Activated T-helper 1 cell treated with anti-CD3 and anti-CD28 coated beads, Interleukin-12 subunit alpha, Interleukin-12 subunit beta, Interleukin-2, Interleukin-4 antibody, amounts not matched to agents 30 ng/mL and 10 ng/mL and 1 ng/mL, durations not matched to agents 14 hours and 24 hours and 36 hours (primary cell): ENCODE measurements around the gene IKZF3. TPM values are rescaled to one million over a fixed set of nuclear protein-coding genes. Genes with fewer than 3 reads are reported as not detected.
"Not testable (repeated sequence)": the region's sequence is repeated elsewhere in the genome, so short reads cannot be mapped to it uniquely, and the experiment has no call there.

Source experiments
- DNase-seq: peaks from one replicate; pipeline ENCODE4 v3.0.0; 2021; ENCODE audit warnings: low spot score
- H3K27ac Mint-ChIP-seq: one replicate; pipeline ENCODE4 v1.8.0; 2021; ENCODE audit warnings: mild to moderate bottlenecking, mixed read lengths
- H3K27me3 Mint-ChIP-seq: one replicate; pipeline ENCODE4 v1.8.0; 2022; ENCODE audit warnings: mild to moderate bottlenecking, moderate library complexity, mixed read lengths; ENCODE audit not compliant: insufficient read depth
- H3K36me3 Mint-ChIP-seq: one replicate; pipeline ENCODE4 v1.8.0; 2021; ENCODE audit warnings: low read depth, mixed read lengths
- H3K4me1 Mint-ChIP-seq: one replicate; pipeline ENCODE4 v1.8.0; 2021; ENCODE audit warnings: low read depth, mixed read lengths
- H3K4me3 Mint-ChIP-seq: one replicate; pipeline ENCODE4 v1.8.0; 2021; ENCODE audit warnings: mild to moderate bottlenecking, moderate library complexity, mixed read lengths
- H3K9me3 Mint-ChIP-seq: one replicate; pipeline ENCODE4 v1.8.0; 2021; ENCODE audit warnings: mixed read lengths
- intact Hi-C: fragments of 100-400 bp; cut with micrococcal nuclease; formaldehyde crosslinking; loops from one replicate; pipeline ENCODE4 v1.15.1; 2024
- total RNA-seq: library from RNA; stranded (reverse); gene quantifications from 2 replicates; pipeline ENCODE4 v1.2.3, GENCODE V29; 2022

The IKZF3 gene
- total RNA-seq, 1 donor from 2014 or later = 22.8 TPM

DNA sequence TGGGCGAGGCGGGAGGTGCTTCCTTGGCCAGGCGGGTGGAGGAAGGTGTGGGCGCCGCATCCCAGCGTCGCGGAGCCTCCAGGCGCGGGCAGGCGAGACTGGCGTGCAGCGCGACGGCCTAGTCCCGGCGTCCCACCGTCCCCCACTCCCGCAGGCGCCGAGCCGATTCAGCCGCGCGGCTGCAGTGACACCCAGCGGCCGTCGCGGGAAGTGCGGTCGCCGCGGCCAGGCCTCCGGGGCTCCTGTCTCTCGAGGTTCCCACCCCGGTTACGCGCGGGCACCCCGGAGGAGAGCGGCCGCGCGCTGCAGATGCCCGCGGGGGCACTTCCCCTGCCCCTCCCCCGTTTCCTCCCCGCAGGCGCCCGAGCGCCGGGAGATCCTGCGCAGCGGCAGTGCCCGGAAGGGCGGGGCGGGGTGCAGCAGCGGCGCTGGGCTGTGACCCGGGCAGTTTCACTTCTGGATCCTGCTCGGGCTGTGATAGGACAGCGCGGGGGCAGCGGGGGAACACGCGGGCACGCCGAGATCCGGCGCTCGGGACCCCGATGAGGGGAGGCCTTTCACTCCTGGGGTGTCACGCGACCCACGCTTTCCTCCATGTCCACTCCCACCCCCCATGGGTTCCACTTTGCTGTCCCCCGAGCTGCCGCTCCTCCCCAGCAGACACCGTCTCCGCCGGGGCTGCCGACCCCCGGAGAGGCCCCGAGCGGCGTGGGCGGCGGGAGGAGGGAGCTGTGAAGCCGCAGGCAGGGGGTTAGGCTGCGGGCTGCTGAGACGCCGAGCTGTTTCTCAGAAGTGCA, 109.8 kb downstream of the IKZF3 start:
- Mint-ChIP-seq H3K9me3 (no peaks in the 10 kb centered on the region), H3K4me1 (peaks cover 60% of the 10 kb centered on the region), H3K27ac (peak overlapping the region; percentile 53), H3K36me3 (peaks cover 6% of the 10 kb centered on the region), H3K4me3 (peak overlapping the region; percentile 81), H3K27me3 (no peaks in the 10 kb centered on the region)
- DNase-seq = peak; percentile 97
- intact Hi-C loops = loop anchor here (1.0 to 10.0 kb wide), 12 partner anchors 16 to 226 kb away; partner anchors contain the start of genes LRRC3C, MIEN1, ORMDL3 and PGAP3

DNA sequence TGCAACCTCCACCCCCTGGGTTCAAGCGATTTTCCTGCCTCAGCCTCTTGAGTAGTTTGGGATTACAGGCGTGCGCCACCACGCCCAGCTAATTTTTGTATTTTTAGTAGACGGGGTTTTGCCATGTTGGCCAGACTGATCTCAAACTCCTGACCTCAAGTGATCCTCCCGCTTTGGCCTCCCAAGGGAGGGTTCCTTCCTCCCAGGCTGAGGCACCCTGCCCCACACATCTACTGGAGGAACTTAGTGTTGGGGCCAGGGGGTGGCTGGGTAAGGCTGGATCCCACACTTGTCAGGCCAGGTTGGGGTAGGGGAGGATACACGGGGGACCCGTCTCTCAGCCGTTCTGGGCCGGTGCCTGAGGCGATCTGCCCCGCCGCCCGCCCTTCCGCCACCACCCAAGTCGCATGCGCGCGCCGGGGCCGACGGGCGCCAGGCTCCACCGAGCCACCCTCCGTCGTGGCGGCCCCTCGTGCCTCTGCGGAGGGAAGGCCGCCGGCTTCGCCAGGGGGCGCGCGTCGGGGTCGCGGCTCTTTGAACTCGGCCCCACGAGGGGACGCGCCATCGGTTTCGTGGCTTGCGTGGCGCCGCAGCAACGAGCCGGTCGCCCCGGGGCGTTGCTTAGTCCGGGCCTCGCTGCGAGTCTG, 110.5 kb downstream of the IKZF3 start:
- Mint-ChIP-seq H3K27me3 (no peaks in the 10 kb centered on the region), H3K27ac (peak overlapping the region; percentile 91), H3K36me3 (peaks cover 6% of the 10 kb centered on the region), H3K4me1 (peaks cover 54% of the 10 kb centered on the region), H3K4me3 (peak overlapping the region; percentile 81), H3K9me3 (no peaks in the 10 kb centered on the region)
- intact Hi-C loops = loop anchor here (1.0 to 10.0 kb wide), 12 partner anchors 15 to 227 kb away; partner anchors contain the start of genes LRRC3C, MIEN1, ORMDL3 and PGAP3
- DNase-seq = no peak

DNA sequence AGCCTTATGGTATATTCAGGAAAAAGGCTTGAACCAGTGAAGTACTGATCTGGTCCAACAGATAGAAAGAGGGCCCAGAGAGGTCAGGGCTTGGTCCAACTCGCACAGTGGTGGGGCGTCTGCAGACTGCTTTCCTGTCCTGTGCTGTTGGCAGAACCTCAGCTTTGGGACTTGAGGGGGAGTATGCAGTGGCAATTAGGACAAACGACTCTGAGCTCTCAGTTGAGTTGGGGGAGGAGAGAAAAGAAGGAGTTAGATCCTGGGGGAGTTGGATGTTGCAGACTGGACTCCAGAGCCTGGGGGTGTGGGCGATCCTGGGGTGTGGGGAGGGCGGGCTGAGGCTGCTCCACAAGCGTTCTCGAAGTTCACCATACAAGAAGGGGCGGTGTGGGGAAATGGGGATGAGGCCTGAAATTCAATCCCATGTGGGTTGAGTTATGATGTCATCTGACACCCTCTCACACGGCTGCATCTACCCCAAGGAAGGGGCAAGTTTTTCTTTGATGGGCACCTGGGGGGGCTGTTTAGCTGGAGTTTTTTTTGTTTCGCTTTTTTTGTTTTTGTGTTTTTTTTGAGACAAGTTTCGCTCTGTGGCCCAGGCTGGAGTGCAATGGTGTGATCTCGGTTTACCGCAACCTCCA, 111.8 kb downstream of the IKZF3 start:
- H3K36me3 Mint-ChIP-seq = peaks cover 2% of the 10 kb centered on the region
- peak overlapping the region; percentile 86 for H3K27ac Mint-ChIP-seq
- no peaks in the 10 kb centered on the region for H3K9me3 Mint-ChIP-seq
- H3K27me3 Mint-ChIP-seq = no peaks in the 10 kb centered on the region
- H3K4me3 Mint-ChIP-seq = peak overlapping the region; percentile 81
- peaks cover 41% of the 10 kb centered on the region for H3K4me1 Mint-ChIP-seq
- DNase-seq = no peak
- intact Hi-C loops = loop anchor here (10.0 kb wide), 1 partner anchor 62 kb away; no protein-coding TSS in a partner anchor

DNA sequence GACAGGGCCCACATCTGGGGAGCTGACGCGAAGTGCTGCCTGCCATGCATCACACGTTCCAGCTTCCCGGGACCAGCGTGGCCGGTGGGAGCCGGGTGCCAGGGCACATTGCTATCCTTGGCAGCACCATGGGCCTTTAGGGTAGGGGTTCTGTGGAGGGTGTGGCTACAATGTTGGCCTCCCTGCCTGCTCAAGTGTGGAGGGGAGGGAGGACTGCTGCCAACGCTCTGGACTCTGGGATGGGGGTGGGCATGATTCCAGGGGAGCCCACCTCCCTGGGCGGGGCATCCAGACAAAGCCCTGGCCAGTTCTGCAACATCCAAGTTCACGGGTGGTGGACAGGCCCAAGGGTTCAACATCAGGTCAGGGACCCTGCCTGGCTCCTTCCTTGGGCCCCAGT, 112.5 kb downstream of the IKZF3 start:
- no peak for DNase-seq
- intact Hi-C loops = loop anchor here (10.0 kb wide), 1 partner anchor 63 kb away; no protein-coding TSS in a partner anchor
- H3K9me3 Mint-ChIP-seq = no peaks in the 10 kb centered on the region
- peak overlapping the region; percentile 77 for H3K4me3 Mint-ChIP-seq
- H3K4me1 Mint-ChIP-seq = peaks cover 34% of the 10 kb centered on the region
- no peaks in the 10 kb centered on the region for H3K27me3 Mint-ChIP-seq
- no peak overlapping the region for H3K27ac Mint-ChIP-seq
- peaks cover 2% of the 10 kb centered on the region for H3K36me3 Mint-ChIP-seq

DNA sequence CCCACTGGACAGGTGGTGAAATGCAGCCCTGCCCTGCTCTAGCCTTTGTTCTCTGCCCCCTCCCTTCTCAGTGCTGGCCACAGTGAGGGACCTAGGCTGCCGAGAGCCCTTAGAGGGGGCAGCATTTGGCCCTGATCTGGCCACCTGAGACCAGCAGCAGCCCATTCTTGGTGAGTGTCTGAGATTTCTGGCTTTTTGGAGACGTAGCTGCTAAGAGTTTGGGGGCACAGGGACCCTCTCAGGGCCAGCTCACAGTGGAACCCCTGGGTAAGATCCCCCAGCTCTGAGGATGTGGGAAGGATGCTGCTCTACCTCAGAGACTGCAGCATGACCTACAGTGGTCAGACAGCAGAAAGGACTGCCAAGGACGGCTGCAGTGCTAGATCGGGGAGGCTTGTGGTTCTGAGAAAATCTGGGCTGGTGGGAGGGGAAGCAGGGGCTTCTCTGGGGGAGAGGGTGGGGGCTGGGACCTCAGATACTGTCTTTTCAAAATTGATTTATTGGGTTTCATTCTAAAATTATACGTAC, 113.0 kb downstream of the IKZF3 start:
- no peak for DNase-seq
- Mint-ChIP-seq H3K27ac (no peak overlapping the region), H3K9me3 (no peaks in the 10 kb centered on the region), H3K27me3 (no peaks in the 10 kb centered on the region), H3K36me3 (peaks cover 2% of the 10 kb centered on the region), H3K4me3 (no peak overlapping the region), H3K4me1 (peaks cover 29% of the 10 kb centered on the region)
- intact Hi-C loops = loop anchor here (10.0 kb wide), 1 partner anchor 64 kb away; no protein-coding TSS in a partner anchor

DNA sequence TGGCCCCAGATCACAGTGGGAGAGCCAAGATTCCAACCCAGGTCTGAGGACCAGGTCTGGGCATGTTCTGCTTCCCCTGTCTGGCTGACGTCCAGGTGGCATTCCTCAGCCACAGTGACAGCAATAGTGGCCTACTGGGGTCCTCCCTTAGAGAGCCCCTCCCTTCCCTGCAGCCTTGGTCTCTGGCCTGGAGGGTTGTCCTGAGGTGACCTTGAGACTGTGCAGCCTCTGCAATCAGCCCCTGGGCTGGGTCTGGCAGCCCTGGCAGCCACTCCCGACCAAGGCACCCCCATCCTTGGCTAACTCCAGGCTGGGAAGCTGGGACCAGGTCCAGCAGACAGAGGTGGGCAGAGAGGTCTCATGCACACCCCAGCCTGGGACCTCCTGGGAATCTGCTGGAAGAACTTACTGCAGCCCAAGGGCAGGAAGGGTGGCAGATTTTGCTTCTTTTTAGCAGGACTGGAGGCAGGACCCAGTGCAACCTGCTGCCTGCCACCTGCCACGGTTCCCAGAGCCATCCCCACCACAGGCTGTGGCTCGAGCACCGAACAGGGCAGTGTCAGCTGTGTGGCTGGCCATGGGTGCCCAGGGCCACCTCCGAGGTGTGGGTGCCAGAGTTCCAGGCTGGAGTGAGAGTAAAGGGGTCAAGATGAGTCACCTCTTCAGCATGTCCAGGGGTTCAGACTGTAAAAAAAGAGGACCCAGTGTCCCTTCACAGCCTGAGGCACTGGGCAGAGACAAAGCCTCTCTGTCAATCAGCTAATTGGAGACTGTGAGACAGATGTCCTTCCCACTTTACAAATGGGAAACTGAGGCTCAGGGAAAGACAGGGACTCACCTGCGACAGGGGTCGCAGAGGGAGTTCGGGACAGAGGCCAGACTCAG, 113.7 kb downstream of the IKZF3 start:
- Mint-ChIP-seq H3K9me3 (no peaks in the 10 kb centered on the region), H3K27me3 (no peaks in the 10 kb centered on the region), H3K4me1 (peaks cover 22% of the 10 kb centered on the region), H3K36me3 (peaks cover 2% of the 10 kb centered on the region), H3K4me3 (no peak overlapping the region), H3K27ac (no peak overlapping the region)
- intact Hi-C loops = loop anchor here (10.0 kb wide), 1 partner anchor 64 kb away; no protein-coding TSS in a partner anchor
- DNase-seq = no peak

DNA sequence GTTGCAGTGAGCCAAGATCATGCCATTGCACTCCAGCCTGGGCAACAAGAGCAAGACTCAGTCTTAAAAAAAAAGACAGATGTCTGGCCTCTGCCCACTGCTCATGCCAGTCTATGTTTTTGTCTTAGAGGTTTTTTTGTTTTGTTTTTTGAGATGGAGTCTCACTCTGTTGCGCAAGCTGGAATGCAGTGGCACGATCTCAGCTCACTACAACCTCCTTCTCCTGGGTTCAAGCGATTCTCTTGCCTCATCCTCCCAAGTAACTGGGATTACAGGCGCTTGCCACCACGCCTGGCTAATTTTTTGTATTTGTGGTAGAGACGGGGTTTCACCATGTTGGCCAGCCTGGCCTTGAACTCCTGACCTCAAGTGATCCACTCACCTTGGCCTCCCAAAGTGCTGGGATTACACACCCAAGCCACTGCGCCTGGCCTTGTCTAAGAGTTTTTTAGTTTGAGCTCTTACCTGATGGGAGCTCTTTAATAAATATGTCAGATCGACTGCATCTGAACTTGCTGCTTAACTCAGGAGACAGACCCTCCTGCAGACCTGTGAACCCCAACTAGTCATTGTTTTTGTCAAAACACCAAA, 115.6 kb downstream of the IKZF3 start:
- H3K4me1 Mint-ChIP-seq = peaks cover 14% of the 10 kb centered on the region
- DNase-seq, intact Hi-C loops, H3K27me3 Mint-ChIP-seq, H3K9me3 Mint-ChIP-seq, H3K27ac Mint-ChIP-seq, H3K4me3 Mint-ChIP-seq, H3K36me3 Mint-ChIP-seq: not testable (repeated sequence)

DNA sequence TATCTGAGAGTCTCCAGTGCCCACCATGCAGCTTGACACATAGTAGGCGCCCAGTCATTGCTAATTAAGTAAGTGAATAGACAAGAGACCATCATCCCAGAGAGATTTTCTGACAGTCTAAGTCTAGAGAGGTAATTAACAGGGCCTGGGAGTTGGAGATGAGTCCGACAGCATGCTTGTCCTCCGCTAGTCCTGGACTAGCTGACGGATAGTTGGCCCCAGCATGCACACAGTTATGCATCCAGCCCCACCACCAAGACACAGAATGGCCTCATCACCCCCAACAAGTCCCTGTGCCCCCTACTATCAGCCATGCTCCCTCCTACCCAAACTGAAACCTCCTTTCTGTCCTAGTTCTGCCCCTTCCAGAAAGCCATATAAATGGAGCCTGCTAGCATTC, 116.4 kb downstream of the IKZF3 start:
- Mint-ChIP-seq H3K36me3 (no peaks in the 10 kb centered on the region), H3K4me1 (peaks cover 6% of the 10 kb centered on the region)
- intact Hi-C loops = no loop called here

DNA sequence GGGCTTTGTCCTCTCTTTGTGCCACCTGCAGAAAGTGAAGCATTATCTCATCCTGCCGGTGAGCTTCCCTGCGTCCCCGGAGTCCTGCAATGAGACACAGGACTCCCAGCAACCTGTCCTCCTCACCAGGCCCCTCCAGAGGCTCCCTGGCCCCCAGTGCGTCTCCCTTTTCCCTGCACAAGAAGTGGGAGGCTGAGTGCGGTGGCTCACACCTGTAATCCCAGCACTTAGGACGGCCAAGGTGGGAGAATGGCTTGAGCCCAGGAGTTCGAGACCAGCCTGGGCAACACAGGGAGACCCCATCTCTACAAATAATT, 118.0 kb downstream of the IKZF3 start:
- no peak overlapping the region for H3K4me3 Mint-ChIP-seq
- H3K36me3 Mint-ChIP-seq = no peaks in the 10 kb centered on the region
- no peaks in the 10 kb centered on the region for H3K27me3 Mint-ChIP-seq
- no peak for DNase-seq
- intact Hi-C loops = no loop called here
- no peaks in the 10 kb centered on the region for H3K4me1 Mint-ChIP-seq
- H3K9me3 Mint-ChIP-seq = no peaks in the 10 kb centered on the region
- H3K27ac Mint-ChIP-seq = no peak overlapping the region

More for the DNA sequence above, 116.4 kb downstream of the IKZF3 start:
- Mint-ChIP-seq H3K27me3 (no peaks in the 10 kb centered on the region), H3K4me3 (no peak overlapping the region), H3K9me3 (no peaks in the 10 kb centered on the region), H3K27ac (no peak overlapping the region)
- DNase-seq = no peak

DNA sequence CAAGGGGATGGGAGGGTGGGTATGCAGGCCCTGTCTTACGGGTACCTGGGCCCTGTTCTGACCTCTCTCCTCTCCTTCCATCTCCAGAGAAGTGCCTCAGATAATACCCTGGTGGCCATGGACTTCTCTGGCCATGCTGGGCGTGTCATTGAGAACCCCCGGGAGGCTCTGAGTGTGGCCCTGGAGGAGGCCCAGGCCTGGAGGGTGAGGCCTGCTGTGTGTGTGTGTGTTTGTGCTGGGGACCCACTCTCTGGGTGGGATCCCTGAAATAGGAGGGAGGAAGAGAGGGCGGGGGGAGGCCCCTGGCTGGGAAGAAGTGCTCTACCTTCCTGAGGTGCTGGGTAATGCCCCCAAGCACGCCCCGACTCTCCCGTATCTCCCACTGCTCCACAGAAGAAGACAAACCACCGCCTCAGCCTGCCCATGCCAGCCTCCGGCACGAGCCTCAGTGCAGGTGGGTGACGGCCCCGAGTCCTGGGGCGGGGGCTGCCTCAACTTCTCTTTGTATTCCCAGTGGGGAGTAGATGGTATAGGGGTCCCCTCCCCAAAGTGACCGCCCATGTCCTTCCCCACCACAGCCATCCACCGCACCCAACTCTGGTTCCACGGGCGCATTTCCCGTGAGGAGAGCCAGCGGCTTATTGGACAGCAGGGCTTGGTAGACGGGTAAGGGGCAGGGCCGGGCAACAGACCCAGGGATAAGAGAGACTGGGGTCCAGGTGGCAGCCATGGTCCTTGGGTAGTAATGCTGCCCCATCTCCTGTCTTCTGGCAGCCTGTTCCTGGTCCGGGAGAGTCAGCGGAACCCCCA, 118.6 kb downstream of the IKZF3 start:
- Mint-ChIP-seq H3K27ac (no peak overlapping the region), H3K4me1 (peaks cover 1% of the 10 kb centered on the region), H3K36me3 (no peaks in the 10 kb centered on the region), H3K9me3 (no peaks in the 10 kb centered on the region), H3K27me3 (no peaks in the 10 kb centered on the region), H3K4me3 (no peak overlapping the region)
- DNase-seq = no peak
- intact Hi-C loops = no loop called here

DNA sequence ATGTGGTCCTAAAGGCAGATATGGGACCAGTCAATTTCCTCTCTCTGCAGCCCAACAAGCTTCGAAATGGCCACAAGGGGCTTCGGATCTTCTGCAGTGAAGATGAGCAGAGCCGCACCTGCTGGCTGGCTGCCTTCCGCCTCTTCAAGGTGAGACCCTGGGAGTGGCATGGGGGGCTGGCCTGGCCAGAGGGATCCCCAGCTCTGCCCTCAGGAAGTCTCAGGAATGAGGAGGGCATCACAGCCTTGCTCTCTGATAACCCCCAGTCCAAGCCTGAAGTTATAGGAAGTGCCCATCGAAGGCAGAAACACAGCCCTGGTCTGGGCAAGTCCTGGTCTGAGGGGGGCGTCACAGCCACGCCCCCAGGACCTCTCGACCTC, 119.3 kb downstream of the IKZF3 start:
- H3K4me3 Mint-ChIP-seq = no peak overlapping the region
- no peak overlapping the region for H3K27ac Mint-ChIP-seq
- DNase-seq = no peak
- no peaks in the 10 kb centered on the region for H3K36me3 Mint-ChIP-seq
- no peaks in the 10 kb centered on the region for H3K27me3 Mint-ChIP-seq
- peaks cover 8% of the 10 kb centered on the region for H3K4me1 Mint-ChIP-seq
- H3K9me3 Mint-ChIP-seq = no peaks in the 10 kb centered on the region
- intact Hi-C loops = no loop called here
